HG02840 (cell line): ENCODE results near the gene COMT.

Experiments used
- ATAC-seq: cut with Tn5 transposase; IDR thresholded peaks from one replicate; pipeline ENCODE4 v1.9.1; 2021; ENCODE audit warnings: mild to moderate bottlenecking, moderate library complexity, moderate number of reproducible peaks; ENCODE audit not compliant: unreplicated experiment, low FRiP score

The COMT gene

DNA sequence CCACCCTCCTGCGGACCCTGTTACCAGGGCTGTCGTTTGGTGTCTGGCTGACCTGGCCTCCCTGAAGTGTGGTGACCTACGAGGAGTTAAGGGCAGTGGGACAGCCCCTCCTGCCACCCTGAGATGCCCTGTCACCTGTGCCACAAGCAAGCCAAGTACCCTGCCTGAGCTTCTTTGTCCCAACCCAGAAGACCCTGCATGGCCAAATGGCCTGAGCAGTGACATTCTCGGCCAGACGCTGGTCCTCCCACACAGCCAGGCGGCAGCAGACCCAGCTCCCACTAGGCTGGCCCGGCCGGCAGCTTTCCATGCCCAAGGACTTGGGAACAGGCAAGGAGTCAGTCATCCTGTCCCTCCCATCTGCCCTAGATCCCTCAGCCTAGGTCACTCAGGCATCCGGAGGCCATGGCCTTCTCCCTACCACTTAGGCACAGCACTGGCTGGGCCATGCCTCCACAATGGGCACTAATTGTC is 67.5 kb downstream of the COMT start:
- no peak for ATAC-seq

DNA sequence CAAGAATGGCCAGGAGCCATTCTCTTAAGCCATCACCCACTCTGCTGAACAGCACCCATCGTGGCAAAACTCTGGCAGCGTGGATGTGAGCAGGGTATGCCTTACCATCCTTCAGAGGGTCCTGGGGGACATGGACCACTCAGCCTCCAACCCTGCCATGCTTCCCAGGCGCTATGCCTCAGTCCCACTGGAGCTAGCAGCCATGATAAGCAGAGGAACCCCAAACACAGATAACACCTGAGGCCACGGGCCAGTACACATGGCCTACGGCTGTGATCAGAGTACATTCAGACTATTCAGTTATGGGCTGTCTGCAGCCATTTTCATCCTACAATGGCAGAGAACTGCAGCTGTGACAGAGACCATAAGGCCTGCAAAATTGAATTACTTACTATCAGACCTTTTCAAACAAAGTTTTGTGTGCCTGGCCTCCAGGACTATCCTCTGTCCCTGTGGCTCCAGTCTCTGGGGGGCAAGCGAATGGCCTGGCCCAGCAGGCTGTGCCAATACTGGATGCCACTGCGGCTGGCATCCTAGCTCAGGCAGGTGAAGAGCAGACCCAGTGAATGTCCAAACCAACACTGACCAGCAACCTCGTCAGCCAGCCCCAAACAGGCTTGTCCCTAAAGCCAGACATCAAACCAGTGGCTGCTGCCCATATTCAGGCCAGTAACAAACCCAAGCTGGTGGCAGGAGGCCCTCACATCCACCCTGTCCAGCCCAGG is 68.2 kb downstream of the COMT start:
- no peak for ATAC-seq

DNA sequence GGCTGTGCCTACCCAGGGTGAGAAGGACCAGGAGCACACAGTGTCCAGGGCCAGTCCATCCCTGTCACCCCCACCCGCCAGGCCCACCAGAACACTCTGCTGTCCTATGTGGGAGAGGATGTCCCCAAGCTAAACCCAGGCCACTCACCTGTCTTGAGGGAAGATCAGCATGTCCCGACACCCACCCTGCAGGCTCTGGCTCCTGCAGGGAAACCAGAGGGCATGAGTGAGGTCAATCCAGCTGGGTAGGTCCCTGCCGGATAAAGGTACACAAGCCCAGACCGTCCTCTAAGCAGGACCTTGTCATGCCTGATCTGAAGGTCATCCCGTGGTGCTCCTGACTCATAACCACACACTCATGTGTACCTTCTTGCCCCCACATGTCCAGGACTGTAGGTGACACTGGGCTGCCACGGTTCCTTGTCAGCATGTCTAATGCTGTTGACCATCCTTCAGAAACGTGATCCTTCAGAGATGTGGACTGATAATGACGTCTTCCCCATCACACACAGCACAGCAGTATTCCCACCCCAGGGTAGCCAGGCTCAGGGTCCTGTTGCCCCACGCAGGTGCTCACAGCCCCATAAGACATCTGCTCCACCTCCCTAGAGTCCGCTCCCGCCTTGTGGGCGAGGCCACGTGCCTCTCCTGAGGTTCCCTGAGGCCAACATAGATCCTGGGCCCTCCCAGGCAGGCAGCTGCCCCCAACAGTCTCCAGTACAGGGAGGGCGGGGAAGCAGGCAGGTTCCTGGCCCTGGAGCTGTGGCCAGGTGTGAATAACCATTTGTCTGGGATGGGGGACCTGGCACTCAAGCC is 68.9 kb downstream of the COMT start:
- no peak for ATAC-seq

DNA sequence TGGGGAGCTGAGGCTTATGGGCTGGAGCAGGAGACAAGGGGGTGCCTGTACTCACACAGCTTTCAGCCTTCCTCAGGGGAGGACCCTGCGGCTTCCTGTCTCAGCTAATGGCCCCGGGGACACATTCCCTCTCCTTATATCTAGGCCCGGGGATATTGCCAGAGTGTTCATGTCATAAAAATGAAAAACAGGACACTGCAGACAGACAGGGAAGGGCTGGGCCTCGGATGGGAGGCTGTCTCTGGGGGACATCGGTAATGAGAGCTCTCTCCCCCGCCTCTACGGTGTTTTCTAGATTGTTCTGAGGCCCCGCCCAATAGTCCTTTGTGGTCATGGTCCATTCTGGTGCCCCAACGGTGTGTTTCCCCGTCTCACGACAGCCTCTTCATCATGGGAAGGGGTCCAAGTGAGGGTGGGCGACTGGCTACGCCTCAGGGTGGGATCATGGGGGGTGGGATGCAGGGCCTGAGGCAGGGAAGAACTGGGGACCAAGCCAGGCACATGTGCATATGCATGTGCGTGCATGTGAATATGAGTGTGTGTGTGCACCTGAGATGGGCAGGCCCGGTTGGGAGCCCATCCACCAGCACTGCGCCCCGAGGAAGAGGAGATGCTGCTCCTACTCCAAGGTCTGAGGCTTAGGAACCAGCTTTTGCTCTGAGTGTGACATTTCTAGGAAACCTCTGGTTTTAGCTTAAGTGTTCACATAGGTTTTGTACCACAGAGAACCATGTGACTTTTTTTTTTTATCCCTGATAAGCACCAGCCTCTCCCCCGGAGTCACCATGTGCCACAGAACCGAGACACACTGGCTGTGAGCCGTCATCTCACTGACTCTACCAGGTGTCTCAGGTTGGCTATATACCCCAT is 69.8 kb downstream of the COMT start:
- no peak for ATAC-seq

DNA sequence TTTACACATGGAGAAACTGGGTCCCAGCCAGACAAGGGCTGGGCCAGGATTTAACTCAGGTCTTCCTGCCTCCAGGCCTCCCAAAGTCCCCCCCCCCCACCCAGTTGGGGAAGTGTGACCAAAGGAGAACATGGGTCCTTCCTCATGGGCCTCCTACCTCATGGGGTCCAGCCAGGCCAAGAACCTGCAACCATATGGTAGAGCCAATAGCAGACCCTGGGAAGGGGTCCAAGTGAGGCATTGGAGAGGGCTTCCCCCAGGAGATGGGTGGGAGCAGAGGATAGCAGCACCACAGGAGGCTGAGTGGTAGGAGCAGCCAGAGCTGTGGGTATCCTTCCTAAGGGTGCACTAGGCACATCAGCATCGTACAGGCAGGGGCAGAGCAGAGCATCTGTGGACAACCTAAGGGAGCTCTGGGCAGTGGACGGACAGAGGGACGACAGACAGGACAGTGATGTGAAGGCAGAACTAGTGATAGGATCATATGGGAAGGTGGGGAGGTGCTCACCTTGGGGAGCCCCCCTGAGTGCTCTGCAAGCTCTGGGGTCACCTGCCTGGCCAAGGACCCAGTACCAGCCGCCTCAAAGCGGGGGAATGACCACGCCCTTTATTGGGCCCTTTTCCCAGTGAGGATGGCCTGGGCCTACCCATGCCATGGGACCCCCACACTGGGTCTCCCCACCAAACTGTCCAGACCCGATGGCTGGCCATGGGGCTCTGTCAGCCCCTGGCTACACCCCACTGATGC is 70.6 kb downstream of the COMT start:
- ATAC-seq = no peak

DNA sequence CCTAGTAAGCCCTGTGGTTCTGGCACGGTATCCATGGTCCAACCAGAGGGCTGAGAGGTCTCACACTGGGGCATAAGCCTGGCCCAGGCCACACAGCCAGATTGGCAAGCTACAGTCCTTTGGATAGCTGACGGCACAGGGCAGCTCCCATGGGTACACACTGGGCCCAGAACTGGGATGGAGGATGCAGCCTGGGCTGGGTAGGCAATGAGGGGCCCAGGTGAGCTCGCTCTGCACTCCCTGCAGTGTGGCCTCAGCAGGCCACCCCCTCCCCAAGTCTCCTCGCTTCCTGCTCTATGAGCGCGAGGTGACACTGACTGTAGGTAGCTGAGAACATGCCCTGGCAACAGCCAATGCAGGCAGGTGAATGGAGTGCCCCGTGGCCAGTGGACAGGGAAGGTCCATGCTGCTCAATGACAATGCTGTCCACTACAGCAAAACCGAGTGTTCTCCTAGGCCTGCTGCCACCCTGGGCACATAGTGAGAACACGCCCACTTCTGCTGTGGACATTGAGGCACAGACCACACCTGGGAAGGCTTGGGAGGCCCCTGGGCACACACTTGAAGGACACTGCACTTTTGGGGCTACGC is 71.3 kb downstream of the COMT start:
- no peak for ATAC-seq

DNA sequence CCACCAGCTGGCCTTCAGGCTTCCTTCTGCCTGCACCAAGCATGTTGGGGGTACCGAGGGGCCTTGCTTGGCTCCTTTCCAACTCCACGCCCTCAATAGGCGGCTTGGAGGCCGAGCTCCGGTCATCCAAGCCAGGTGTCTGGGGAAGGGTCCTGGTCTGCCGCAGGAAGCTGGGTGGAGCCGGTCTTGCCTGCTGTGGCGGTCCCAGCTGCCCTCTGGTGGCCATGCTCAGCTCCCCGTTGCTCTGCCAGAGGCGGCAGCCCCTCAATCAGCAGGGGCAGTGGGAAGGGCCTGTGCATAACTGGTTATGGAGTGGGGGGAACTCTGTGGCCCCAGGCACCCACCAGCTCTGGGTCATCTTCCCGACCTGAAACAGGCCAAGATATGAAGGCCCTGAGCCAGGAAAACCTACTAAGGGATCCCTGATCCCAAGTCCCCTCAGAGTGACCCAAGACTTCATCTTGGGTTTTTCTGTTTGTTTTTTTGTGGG is 71.9 kb downstream of the COMT start:
- ATAC-seq = no peak

DNA sequence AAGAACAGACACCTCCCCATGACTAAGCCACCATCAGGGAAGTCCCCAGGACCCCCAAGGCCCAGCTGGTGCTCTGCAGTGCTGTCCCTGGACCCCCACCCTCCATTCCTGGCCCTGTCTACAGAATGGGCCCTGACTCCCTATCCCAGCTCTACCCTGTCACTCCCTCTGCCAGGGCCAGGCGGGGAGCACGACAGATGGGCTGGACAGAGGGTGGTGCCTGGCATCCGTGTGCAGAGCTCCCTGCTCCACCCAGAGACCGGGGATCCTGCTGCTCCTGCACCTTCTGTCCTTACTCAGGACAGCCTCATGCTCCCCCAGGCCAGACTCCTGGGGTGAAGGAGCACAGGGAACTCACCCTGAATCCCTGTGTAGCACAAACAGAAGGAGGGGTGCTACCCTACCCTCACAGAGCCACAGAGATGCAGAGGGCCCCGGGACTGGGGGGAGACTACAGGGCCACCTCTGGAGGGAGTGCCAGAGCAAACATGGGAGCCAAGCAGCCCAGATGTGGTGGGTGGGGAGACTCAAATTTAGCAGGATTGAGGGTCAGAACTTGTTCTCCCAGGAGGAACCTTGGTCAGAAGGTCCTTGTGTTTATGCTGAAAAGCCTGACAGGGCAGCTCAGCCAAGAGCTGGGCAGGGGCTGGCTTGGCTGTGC is 73.1 kb downstream of the COMT start:
- ATAC-seq = no peak

DNA sequence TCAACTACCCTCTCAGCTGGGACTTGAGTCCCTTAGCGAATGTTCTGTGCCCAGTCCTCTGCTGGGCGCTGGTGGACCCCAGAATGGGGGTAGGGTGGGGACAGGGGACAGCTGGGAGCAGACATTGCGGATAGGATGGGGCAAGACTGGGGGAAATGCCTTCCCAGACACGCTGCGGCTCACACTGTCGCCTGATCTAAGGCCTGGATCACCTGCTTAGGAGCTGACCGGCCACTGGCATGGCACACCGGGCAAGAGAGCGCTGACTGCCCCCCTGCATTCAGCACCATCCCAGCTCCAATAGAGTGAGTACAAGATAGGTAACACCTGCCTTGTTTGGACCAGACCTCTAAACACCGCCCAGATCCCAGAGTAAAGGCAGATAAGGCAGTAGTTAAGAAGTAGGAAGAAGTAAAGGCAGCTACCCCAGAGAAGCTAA is 73.6 kb downstream of the COMT start:
- ATAC-seq = no peak

DNA sequence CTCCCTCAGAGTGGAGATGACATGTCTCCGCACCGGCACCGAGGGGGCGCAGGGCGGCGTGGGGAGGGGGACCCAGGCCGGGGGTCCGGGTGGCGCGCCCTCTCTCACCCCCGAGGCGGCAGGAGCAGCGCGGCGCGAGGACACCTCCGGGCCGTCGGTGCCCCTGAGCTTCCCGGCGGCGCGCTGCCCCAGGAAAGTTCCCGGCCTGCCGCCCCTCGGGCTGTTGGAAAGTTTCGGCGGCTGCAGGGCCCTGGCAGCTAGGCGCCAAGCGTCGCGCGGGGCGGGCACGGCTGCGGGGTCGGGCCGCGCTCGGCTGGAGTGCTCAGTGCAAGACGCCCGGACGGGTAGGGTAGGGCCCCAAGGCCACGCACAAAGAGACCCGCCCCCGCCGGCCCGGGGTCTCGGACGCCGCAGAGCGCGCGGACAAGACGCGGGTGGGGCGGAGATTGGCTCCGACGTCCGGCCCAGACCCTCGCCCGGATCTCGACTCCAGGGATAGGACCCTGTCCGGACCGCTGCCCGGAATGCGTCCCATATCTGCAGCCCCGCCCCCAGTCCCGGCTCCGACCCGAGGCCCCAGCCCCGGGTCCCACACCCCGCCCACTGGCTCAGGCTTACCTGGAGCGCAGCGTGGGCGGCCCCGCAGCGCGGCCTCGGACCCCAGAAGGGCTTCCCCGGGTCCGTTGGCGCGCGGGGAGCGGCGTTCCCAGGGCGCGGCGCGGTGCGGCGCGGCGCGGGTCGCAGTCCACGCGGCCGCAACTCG is 74.6 kb downstream of the COMT start:
- no peak for ATAC-seq

DNA sequence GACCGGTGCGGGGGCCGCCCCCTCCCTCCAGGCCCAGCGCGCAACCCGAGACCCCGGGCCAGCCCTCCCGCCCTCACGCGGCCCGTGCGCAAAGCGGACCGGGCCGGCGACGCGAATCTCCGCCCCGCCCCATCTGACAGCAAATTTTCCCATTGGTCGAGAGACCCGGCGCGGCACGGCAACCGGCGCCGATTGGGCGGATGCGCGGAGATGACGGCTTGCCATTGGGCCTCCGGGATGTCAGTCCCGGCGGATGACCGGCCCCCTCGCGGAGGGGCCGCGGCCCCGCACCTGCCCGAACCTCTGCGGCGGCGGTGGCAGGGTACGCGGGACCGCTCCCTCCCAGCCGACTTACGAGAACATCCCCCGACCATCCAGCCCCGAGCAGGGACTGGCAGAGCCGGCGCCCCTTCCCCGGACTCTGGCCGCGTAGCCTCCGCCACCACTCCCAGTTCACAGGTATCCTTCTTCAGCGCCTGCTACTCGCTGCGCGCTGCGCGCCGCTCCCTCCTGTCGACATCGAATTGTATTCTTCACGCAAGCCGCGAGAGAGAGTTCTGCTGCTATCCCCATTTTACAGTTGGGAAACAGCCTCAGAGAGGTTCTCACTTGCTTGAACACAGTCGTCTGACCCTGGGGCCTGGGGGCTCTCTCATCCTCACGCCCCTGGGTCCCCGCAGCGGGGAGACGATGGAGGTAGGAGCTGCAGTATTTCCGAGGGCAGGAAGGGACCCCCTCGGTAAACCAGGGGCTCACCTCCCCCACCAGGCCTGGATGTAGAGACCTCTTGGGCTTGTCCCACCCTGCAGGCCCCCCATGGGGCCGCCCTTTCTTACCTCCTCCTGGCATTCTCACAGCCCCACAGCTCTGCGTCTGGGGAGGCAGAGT is 75.4 kb downstream of the COMT start, which contains the start of gene ARVCF:
ARVCF (minus strand) TSS at position 90 of the 888 bp plus-strand sequence. CDS start 26,029 bp downstream, outside the sequence.
- ATAC-seq = peak; percentile 56

DNA sequence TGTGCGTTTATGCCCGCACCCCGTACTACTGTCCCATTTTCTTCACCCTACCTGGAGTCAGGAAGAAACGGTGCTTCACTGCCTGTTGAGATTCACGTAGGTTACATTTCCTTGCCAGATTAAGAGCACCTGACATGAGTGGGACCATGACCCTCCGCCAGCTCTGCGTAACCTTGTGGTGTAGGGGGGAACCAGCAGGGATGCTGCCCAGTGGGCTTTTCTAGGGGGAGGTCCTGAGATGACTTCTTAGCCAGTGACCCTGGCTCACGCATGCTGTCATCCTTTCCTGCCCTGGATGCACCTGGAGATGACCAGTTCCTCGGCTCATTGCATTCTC is 76.0 kb downstream of the COMT start:
- ATAC-seq = no peak

DNA sequence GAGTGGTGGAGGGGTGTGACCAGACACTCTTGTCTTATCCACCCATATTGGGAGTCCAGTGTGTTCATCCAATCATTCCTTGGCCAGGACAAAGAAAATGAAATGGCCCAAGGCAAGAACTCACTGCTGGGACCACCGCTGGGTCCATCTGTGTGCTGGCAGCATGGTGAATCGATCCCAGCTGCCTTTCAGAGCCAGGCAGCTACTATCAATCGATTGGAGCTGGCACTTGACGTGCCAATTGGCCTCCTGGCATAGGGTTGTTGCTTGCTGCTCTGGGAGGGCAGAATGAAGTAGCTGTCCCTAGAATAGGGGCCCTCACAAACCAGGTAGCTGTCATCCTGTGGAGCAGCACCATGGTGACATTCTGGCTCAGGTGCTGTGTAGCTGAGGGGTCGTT is 76.4 kb downstream of the COMT start:
- no peak for ATAC-seq
